Left kidney (tissue), 2 donors: ENCODE measurements around the gene JPH4. TPM values are rescaled to one million over a fixed set of nuclear protein-coding genes. Genes with fewer than 3 reads are reported as not detected.

ENCODE experiments used
- DNase-seq: peaks from one replicate; pipeline ENCODE4 v3.0.0-alpha.2; 2013
- polyA plus RNA-seq: library from polyadenylated mRNA; unstranded; fragments of 120-200 nt; gene quantifications from one replicate; pipeline ENCODE4 v1.2.1, GENCODE V29; 2013; ENCODE audit not compliant: insufficient read length

The JPH4 gene
- polyA plus RNA-seq, 1 donor = 8.9 TPM

DNA sequence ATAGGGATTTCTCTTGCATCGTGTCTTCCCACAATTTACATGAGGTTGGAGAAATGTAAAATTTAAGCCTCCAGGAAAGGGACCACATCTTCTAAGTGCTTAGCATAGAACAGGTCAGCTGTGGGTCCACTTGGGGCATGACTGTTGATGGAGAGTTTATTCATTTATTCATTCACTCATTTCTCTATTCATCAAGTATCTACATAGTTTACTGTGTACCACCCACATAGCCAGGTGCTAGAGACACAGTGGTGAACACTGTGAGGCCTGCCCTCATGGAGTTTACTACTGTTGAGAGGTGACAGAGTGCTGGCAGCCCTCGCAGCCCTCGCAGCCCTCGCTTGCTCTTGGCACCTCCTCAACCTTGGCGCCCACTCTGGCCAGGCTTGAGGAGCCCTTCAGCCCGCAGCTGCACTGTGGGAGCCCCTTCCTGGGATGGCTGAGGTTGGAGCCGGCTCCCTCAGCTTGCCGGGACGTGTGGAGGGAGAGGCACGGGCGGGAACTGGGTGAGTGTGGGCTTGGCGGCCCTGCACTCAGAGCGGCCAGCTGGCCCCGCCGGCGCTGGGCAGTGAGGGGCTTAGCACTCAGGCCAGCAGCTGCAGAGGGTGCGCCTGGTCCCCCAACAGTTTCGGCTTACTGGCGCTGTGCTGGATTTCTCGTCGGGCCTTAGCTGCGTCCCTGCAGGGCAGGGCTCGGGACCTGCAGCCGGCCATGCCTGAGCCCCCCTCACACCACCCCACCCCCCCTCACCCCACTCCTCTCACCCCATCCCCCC lies 1.7 kb upstream of the JPH4 start:
- no peak for DNase-seq

DNA sequence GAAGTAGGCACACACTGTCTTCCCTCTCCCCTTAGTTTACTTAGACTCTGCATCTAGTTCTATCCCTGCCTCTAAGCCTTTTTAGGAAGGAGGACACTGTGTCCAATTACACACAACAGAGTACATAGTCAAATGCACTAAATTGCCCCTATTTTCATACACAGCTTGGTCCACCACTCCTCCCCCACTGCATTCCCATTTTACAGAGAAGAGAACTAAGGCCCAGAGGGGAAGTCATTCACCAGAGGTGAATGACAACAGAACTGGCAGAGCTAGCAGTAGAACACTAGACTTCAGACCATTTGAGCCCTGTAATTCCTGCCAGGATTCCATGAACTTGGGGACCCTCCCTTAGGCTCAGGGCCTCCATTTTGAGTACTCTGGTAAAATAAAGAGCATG lies 1.1 kb upstream of the JPH4 start:
- no peak for DNase-seq

DNA sequence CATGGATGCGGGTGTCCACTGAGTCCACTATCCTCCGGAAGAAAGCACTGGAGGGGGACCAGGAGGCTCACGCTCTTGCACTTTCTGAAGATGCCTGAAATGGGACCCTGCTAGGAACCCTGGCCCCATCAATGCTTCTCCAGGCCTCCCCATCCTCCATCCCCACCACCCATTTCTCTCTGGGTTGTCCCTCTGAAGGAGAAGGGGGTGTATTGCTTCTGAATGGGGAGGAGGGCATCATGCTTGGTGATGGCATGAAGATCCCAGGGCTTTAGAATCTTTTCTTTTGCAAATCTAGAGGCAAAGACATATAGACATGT lies 681 bp upstream of the JPH4 start:
- no peak for DNase-seq

DNA sequence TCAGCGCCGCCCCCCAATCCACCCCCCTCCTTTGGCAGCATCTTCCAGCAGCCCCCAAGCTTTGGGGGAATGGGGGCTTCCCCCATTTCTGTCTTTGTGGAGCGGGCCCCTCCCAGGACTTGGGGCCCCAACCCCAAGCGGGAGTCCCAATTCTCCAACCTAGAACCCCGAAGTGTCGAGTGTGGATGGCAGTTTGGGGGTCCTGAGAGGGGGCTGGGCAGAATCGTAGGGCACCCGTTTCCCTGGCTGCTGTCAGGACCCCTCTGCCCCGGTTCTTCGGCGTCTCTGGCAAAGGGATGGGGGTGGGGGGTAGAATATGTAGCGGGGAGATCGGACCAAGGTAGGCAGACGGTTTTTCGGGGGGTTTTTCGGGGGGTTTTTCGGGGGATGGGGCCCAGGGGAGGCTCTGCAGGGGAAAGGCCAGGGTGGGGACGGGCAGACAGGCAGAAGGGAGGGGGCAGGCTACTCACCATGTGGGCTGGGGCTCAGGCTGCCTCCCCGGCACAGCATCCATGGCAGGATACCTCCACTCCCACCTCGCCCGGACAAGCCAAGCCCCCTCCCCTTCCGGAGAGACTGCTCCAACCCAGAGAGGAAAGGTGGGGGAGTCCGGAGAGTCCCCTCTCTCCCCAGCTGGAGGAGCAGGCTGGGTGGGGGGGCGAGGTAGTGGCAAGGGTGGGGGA lies 739 bp downstream of the JPH4 start:
- no peak for DNase-seq

DNA sequence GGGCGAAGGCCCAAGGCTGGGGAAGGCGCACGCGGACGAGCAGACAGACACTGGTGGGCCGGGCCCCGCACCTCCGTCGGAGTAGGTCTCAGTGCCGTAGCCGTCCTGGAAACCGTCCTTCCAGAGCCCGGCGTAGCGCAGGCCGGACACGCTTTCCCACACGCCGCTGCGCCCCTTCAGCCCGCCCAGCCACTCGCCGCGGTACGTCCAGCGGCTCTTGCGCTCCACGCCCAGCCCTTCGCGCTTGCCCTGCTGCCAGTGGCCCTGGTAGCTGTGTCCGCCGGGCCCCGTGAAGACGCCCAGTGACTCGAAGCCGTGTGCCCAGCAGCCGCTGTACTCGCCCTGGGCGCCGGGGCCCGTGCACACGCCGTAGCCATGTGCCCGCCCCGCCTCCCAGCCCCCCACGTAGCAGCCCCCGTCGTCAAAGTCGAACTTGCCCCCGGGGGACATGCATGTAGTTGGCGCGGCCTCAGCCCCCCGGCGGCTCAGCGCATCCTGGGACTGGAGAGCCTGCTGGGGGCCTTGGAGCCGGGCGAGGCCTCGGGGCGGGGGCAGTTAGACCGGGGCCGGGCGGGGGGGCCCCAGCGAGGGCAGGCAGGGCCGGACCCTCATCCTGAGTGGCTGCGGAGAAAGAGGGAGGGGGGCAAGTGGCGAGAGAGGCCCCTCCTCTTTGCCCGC lies 1.4 kb downstream of the JPH4 start:
- DNase-seq = no peak

DNA sequence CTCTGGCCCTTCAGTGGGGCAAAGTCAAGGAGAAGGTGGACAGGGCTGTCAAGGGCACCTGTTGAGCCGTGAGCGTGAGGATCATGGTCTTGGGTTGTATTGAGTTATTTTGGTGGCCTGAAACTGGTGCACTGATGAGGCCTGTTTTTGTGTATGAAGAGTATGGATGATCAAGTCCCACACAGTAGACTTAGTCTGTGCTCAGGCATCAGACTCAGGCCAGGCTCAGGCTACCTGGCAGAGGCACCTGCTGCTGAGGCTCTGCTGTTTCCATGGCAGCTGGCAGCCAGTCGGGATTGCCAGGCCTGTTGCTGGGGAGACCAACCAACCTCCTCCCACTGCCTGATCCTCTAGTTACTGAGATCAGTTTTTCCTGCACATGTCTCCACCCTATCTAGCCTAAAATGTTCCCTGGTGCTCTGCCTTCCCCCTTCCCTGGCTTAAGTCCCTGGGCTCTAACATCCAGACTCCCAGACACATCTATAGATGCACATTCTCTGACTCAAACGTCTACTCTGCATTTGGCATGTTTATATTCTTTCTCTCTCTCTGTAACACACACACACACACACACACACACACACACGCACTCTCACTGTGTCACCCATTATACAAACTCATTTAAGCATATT lies 5.1 kb downstream of the JPH4 start:
- no peak for DNase-seq

DNA sequence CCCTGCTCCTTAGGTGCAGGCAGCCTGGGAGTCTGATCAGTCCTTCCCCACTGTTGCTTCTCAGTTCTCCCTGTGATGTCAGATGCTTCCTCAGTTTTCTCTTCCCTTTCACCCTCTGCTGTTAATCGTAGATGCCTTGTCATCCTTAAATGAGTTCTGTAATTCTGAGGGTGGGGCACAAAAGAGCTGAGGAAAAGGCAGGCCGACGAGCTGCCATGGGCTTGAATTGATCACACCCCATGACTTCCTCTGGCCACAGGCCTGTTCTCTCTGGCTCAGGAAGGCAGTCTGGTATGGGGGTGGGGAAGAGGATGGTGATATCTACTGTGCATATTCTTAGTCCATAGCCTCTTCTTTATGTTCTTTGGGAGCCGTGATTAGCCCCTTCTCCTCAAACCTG lies 5.8 kb downstream of the JPH4 start:
- no peak for DNase-seq

DNA sequence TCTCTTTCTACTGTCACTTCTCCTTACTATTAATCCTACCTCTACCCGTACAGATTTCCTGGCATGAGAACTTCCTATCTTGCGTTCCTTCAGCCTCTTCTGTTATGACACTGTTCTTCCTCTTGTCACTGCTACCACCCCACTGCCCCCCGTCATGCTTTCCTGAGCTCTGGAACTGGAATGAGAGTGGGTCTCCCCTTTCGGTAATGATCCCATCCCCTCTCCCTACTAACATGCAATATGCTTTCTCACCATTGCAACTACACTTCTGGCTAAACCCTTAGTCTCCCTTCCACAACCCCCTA lies 6.1 kb downstream of the JPH4 start:
- DNase-seq = no peak

DNA sequence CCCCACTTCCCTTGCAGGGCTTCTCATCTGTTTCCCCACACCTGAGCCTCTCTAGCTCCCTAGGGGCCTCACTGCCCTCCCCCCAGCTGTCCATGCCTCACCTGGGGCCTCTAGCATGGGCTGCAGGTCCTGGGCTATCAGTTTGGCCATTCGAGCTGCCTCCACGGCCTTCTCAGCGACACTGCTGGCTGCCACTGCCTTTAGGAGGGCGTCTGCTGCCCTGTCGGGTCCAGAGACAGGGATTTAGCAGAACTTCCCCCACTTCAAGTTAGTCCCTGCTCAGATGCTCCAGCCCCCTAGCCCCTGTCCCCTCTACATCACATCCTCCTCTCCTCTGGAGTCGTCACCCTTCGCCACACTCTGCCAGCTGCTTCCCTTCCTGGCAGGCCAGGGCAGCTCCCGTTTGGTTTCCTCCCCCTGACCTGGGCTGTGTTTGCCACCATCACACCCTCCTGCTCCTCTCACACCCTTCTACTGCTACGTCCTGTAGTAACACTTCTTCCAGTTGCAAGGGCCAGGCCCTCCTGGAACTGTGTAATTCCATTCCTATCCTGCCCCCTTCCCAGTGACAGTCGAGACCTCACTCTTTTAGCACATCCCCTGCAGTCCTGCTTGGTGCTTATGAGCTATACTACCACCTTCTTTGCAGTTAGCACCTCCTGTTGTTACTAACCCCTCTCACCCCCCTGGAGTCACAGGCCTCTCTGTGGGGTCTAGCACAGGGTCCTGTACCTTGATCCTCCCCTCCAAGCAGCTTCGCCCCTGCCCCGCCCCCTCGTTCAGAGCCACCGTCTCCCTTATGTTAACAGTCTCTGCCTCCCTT lies 6.7 kb downstream of the JPH4 start:
- no peak for DNase-seq

DNA sequence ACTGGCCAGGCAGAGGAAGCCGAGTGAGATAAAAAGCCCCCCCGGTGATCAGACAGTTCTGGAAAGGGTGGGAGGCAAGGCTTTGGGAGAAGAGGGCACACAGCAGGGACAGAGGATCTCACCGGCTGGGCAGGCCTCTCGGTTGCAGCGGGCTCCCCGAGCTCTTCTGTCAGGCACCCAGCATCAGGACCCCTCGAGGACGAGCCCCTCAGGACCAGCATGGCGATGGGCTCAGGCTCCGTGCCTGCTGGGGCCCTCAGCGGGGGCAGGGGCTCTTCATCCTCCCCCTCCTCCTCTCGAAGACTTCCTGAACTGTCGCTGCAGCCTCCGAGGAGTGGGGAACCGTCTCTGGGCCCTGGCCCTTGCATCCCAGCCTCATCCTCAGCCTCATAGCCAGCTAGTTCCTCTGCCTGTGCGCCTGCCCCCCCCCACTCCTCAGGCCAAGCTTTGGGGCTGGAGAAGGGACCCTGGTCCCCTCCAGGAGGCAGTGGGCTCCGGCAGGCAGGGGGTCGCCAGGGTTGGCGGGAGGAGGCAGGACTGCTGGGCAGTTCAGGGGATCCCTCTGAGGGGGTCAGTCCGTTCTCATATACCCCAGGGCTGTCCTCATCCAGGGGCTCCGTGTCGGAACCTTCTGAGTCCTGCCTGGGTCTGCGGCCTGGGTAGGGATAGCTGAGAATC lies 7.6 kb downstream of the JPH4 start:
- no peak for DNase-seq

DNA sequence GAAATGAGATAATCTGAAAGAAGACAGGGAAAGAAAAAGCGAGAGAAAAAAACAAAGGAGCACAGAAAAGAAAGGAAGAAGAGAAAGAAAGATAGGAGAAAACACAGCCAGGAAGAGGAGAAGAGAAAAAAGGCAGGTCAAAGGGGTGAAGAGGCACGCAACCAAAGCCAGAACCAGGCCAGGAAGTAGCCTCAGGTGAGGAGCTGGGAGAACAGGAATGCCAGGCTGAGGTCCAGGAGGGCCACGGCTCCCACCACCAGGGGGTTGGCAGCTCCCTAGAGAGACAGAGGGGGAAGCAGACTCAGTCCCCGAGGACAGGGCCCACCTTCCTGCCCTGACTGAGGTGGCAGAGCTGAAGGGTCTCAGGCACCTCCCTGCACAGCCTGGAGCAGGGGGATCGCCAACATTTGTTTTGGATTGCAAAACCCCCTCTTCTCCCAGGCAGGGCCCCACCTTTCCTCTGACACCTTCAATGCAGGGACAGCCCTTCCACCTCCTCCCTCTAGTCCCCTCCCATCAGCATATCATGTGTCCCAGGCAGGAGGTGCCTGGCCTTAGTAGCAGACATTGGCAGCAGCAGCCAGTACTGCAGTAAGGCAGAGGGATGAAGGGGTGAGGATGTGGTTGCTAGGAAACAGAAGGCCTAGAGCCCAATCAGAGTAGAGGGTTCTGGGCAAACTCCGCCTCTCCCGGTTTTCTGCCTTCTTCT lies 9.0 kb downstream of the JPH4 start:
- DNase-seq = no peak

DNA sequence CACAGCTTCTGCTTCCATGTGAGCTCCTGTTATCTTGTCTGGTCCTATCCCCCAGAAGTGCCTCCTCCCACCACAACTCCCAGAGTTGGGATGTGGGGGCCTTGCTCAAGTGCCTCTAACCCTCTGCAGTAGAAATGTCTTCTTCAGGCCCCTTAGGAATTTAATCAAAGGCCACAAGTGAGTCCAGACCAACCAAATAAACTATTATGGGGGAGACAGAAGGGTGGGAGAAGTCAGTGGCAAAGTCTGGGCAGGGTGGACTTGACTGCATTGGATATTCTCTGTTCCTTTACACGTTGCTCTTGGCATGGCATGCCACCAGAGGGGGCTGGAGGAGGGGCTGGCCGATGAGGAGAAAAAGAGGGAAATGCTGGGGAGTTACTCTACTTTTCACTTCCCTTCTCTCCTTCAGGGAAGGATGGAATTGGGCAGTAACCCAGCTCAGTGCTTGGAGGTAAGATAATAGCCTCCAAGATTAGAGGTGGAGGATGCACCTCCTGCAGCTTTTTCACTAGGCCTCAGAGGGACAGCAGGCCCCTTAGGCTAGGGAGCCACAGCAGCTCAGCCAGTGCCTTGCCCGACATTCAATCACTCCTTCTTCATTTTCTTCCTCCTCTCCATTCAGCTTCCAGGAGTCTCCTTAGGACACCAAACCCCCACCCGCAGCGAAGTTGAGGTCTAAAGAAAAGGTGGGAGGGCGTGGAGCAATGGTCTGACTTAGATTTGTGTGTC lies 9.8 kb downstream of the JPH4 start:
- DNase-seq = no peak

DNA sequence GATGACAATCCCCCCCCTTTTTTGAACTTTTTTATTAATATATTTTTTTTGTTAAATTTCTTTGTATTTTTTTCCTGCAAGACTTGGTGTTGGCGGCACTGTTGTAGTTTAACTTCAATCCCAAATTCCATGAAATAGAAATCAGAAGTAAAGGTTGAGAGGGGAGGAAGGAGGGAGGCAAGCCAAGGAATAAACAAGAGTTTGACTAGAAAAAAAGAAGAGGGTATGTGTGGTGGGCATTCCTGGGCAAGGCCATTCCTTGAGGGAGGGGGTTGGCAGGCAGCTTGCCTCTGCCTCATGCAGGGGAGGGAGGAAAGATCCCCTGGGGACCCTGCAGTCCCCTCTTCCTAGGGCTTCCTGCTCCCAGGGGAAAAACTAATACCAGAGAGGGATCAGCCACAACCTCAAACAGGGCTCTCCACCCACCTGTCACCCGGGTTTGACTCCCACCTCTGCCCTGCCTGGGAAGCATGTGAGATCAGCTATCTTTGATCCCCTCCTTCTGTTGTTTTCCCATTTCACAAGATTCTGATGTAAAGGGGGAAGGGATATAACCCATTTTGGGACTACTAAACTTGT lies 10.5 kb downstream of the JPH4 start:
- DNase-seq = no peak

DNA sequence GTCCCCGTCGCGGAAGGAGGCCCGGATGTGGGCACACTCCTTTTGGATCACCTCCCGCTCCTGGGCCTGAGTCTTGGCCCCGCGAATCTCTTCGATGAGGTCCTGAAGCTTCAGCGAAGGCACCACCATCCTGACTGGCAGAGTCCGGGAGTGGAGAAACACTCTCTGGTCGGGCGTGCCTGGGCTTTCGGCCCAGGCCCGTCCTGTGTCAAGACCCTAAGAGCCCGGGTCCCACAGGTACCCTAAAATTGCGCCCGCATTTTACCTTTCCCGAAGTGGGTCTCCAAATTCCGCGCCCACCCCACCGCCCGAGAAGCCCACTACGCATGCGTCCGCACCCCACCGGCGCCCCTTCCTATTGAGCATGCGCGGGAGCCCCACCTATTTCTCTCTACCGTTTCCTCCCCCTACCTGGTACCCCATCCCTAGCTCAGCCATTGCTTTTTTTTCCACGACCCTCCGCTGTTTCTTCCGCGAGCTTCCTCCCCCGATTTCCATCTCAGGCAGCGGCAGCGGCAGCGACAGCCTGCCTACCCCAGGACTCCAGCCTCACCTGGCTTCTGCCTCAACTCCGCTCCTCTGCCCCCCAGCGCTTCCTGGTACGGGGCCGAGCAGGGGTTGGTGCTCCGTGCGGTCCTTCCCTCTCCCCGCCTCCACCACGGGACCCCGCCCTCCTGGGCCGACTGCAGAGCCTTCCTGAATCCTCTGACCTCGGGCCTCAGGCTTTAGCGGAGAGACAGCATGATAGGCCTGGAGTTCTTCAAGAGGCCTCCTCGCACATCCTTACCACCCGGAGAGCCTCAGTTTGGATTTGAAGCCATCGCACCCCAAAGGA lies 11.2 kb downstream of the JPH4 start, which contains the start of gene AP1G2:
TSS of gene AP1G2 (minus strand) at position 606 of the 835 bp plus-strand sequence. CDS start at position 129, 477 bp downstream.
- no peak for DNase-seq

DNA sequence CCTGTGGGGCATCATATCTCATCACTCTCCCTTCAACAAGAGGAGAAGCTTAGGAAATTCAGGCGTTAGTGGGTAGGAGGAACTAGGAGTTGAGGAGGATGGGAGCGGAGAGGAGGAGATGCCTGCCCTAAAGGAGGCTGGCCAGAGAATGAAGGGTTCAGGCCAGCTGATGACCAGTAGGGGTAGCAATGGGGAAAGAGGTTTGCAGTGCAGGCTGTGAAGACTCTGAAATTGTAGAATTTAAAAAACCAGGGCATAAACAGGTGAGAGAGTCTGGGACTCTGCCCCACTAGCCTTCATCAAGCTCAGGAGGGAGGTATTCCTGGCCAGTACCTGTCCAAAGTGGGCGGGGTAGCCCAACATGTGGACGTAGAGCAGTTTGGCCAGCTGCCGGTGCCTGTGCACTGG lies 11.8 kb downstream of the JPH4 start:
- no peak for DNase-seq

DNA sequence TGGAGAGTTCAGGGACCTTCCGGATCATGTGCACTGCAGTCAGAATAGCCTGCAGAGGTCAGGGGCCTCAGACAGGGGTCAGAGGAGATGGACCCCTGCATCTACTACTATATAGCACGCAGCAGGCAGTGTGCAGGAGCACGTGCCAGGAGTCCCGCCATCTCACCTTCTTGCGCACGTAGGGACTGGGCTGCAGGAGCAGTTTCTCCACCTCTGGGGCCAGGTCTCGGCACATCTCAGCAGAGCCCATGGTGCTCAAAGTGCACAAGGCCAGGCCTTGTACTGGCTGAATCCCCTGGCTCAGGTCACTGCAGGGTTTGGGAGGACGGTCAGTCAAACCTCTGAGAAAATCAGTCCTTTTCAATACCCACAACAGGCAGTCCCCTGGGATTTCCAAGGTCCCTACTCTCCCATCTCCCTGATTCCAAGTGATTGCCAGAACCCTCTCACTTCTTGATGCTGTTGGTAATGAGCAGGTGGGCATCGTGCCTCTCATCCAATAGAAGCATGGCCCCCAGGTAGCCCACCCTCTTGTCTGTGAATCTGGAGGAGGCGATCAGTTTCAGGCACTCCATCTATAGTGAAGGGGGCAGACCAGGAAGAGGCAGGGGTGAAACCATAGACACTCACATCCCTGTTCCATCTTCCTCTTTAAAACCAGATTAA lies 12.3 kb downstream of the JPH4 start:
- no peak for DNase-seq

DNA sequence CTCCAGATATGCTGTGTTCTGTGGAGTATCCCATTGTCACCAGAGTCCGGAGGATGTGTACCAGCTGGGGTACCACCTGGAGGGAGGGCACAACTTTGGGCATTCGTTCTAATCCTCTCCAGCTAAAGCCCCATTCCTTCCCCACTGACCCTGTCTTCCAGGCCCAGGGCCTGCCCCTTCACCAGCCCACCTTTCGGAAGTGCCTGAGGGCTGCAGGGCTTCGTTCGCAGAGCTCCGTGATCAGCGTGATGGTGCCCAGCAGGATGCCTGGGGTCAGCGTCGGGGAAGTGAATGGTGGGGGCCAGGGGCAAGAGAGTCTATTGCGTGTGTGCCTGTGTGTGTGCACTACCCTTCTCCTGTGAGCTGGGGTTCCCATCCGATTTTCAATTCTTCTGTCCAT lies 13.0 kb downstream of the JPH4 start:
- DNase-seq = no peak

DNA sequence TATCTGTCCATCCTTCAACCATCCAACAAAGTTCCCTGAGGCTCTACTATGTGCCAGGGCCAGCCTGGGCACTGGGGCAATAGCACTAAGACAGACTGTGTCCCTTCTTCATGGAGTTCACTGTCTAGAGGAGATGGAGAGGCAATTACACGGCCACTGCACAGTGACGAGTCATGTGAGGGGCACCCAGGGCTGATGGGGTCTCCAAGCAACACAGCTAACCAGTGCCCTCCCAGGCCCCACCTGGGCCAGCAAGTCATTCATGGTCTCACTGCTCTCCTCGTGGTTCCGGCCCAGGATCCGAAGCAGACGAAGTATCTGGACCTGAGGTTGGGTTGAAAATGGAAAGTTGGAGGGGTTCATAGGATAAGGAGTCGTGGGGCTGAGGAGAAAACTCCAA lies 13.7 kb downstream of the JPH4 start:
- DNase-seq = no peak
